OCI-LY7 (cell line): Measurements from ENCODE around the gene SUFU. TPM values are rescaled to one million over a fixed set of nuclear protein-coding genes. Genes with fewer than 3 reads are reported as not detected.

Source experiments
- BruUV-seq: library from RNA; stranded (reverse); fragments of 400-500 nt; replicated peaks from 2 replicates; lab custom pipeline; 2021; lab: Mats Ljungman, UMichigan
- CTCF ChIA-PET: fragments of 300-600 bp; sonication (Branson Sonifier 250); formaldehyde crosslinking; loops from one replicate; lab custom pipeline; 2022; ENCODE audit warnings: antibody characterized with exemption; ENCODE audit not compliant: unreplicated experiment; lab: Charles Lee
- POLR2A ChIA-PET: fragments of 300-600 bp; sonication (Branson Sonifier 250); formaldehyde crosslinking; loops from one replicate; lab custom pipeline; 2022; ENCODE audit warnings: antibody characterized with exemption; lab: Charles Lee
- DNase-seq: peaks from one replicate; pipeline ENCODE4 v3.0.0-alpha.2; 2015; ENCODE audit warnings: low spot score
- H2AFZ ChIP-seq: fragments of 200-600 bp; sonication (generic), shearing (Covaris generic); 2 replicates; pipeline ENCODE4 v1.6.1; 2014; ENCODE audit warnings: mild to moderate bottlenecking, antibody characterized with exemption, low read length, moderate library complexity
- H3K27ac ChIP-seq: fragments of 200-600 bp; sonication (generic); 2 replicates; pipeline ENCODE4 v1.5.1; 2014; ENCODE audit warnings: mixed run types, low read depth, mild to moderate bottlenecking, moderate library complexity, low read length, inconsistent platforms; ENCODE audit not compliant: poor library complexity, severe bottlenecking
- H3K36me3 ChIP-seq: fragments of 200-600 bp; sonication (generic); 2 replicates; pipeline ENCODE4 v1.6.1; 2014; ENCODE audit warnings: mild to moderate bottlenecking, antibody characterized with exemption, low read length, moderate library complexity, mixed read lengths; ENCODE audit not compliant: insufficient read depth
- H3K4me1 ChIP-seq: fragments of 200-600 bp; sonication (generic); 2 replicates; pipeline ENCODE4 v1.5.1; 2014; ENCODE audit warnings: mild to moderate bottlenecking, low read length; ENCODE audit not compliant: insufficient read depth, poor library complexity, severe bottlenecking
- H3K4me2 ChIP-seq: fragments of 200-600 bp; sonication (generic); 2 replicates; pipeline ENCODE4 v1.6.1; 2014; ENCODE audit warnings: mild to moderate bottlenecking, low read length
- H3K4me3 ChIP-seq: fragments of 200-600 bp; sonication (generic); 2 replicates; pipeline ENCODE4 v1.5.1; 2014; ENCODE audit warnings: mild to moderate bottlenecking, low read depth, low read length; ENCODE audit not compliant: poor library complexity, severe bottlenecking
- H3K79me2 ChIP-seq: fragments of 200-600 bp; sonication (generic); 2 replicates; pipeline ENCODE4 v1.6.1; 2016; ENCODE audit warnings: low read depth, mild to moderate bottlenecking, low read length, moderate library complexity, mixed read lengths; ENCODE audit not compliant: insufficient read depth
- H3K9me2 ChIP-seq: fragments of 200-600 bp; sonication (generic); 2 replicates; pipeline ENCODE4 v1.6.1; 2016; ENCODE audit warnings: mild to moderate bottlenecking, low read length, mixed read lengths; ENCODE audit not compliant: insufficient read depth
- H3K9me3 ChIP-seq: fragments of 200-600 bp; sonication (generic); 2 replicates; pipeline ENCODE4 v1.6.1; 2014; ENCODE audit warnings: mild to moderate bottlenecking, mixed run types, low read length, mixed read lengths
- H4K20me1 ChIP-seq: fragments of 200-600 bp; sonication (generic); 2 replicates; pipeline ENCODE4 v1.6.1; 2014; ENCODE audit warnings: mild to moderate bottlenecking, antibody characterized with exemption, low read length, moderate library complexity, mixed read lengths; ENCODE audit not compliant: insufficient read depth
- EZH2phosphoT487 ChIP-seq: fragments of 200-600 bp; sonication (generic); IDR thresholded peaks from 2 replicates; pipeline ENCODE4 v1.6.1; 2018; ENCODE audit warnings: low read depth, borderline replicate concordance, mild to moderate bottlenecking, mixed run types, antibody characterized with exemption, low read length, moderate library complexity, mixed read lengths
- intact Hi-C: fragments of 100-400 bp; cut with micrococcal nuclease; formaldehyde crosslinking; loops from one replicate; pipeline ENCODE4 v1.10.0; 2022; ENCODE audit not compliant: unreplicated experiment
- total RNA-seq, 2 experiments: library from RNA; depleted of rRNA in 1 of 2; stranded (reverse); fragments of >200 nt in 1 of 2; shearing (Covaris generic) in 1 of 2; gene quantifications; 2 replicates each; pipeline ENCODE4 v1.2.3, GENCODE V29; 2014 to 2022
- TF ChIP-seq, protein P1 (sequence below): fragments of 200-600 bp; sonication (generic); conservative IDR thresholded peaks from 2 replicates; pipeline ENCODE4 v1.5.1; 2014; ENCODE audit warnings: mild to moderate bottlenecking, antibody characterized with exemption, low read length, moderate library complexity, mixed read lengths

SUFU gene
- total RNA-seq, 2 experiments from 2014 or later = 4.9 to 10.0 TPM

DNA sequence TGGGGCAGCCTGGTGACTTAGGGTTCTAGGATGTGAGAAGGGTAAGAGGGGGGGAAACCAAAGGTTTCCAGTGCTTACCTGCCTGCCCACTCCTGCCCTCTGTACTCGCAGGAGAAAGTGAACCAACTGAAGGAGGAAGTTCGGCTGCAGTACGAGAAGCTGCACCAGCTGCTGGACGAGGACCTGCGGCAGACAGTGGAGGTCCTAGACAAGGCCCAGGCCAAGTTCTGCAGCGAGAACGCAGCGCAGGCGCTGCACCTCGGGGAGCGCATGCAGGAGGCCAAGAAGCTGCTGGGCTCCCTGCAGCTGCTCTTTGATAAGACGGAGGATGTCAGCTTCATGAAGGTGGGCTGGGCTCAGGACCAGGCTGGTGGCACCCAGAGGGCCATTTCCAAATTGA lies 151.2 kb downstream of the SUFU start:
- Histone ChIP-seq H3K79me2 (peaks cover 46% of the 10 kb centered on the region), H3K9me3 (no peaks in the 10 kb centered on the region), H3K4me3 (no peak overlapping the region), H3K4me1 (peaks cover 58% of the 10 kb centered on the region), H2AFZ (no peak overlapping the region), H3K27ac (no peak overlapping the region), H3K4me2 (no peak overlapping the region), H3K9me2 (no peaks in the 10 kb centered on the region), H4K20me1 (0 out of 2 replicates have a peak, but pooled peaks cover 4% of the 10 kb centered on the region), H3K36me3 (peaks cover 85% of the 10 kb centered on the region)
- BruUV-seq = no TSS peak
- intact Hi-C loops = no loop called here
- TF ChIP-seq, protein P1, sequence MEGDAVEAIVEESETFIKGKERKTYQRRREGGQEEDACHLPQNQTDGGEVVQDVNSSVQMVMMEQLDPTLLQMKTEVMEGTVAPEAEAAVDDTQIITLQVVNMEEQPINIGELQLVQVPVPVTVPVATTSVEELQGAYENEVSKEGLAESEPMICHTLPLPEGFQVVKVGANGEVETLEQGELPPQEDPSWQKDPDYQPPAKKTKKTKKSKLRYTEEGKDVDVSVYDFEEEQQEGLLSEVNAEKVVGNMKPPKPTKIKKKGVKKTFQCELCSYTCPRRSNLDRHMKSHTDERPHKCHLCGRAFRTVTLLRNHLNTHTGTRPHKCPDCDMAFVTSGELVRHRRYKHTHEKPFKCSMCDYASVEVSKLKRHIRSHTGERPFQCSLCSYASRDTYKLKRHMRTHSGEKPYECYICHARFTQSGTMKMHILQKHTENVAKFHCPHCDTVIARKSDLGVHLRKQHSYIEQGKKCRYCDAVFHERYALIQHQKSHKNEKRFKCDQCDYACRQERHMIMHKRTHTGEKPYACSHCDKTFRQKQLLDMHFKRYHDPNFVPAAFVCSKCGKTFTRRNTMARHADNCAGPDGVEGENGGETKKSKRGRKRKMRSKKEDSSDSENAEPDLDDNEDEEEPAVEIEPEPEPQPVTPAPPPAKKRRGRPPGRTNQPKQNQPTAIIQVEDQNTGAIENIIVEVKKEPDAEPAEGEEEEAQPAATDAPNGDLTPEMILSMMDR = no peak
- no peak for TF ChIP-seq EZH2phosphoT487
- ChIA-PET CTCF (no interaction called here), POLR2A (no interaction called here)
- no peak for DNase-seq

DNA sequence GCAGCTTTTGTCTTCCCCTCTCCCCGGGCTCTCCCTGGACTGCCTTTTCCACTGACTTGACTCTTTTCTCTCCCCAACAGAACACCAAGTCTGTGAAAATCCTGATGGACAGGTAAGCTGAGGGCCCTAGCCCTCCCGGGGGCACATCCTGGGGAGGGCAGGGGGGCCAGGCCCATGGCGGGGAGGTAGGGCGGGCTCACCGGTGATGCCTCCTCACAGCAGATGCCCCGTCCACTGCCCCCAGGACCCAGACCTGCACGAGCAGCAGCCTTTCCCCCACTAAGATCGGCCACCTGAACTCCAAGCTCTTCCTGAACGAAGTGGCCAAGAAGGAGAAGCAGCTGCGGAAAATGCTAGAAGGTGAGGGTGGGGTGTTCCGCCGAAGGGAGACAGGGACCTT lies 152.3 kb downstream of the SUFU start:
- no peaks in the 10 kb centered on the region for H3K9me2 ChIP-seq
- no peaks in the 10 kb centered on the region for H3K9me3 ChIP-seq
- CTCF ChIA-PET = no interaction called here
- H3K79me2 ChIP-seq = peaks cover 36% of the 10 kb centered on the region
- BruUV-seq = no TSS peak
- H4K20me1 ChIP-seq = 0 out of 2 replicates have a peak, but pooled peaks cover 4% of the 10 kb centered on the region
- peaks cover 79% of the 10 kb centered on the region for H3K36me3 ChIP-seq
- H3K27ac ChIP-seq = no peak overlapping the region
- no peak overlapping the region for H3K4me3 ChIP-seq
- intact Hi-C loops = no loop called here
- peaks cover 58% of the 10 kb centered on the region for H3K4me1 ChIP-seq
- POLR2A ChIA-PET = interaction anchor here (1.0 to 1.7 kb wide), 2 partner anchors 18 to 59 kb away, joined by 4 read pairs; partner anchors contain the start of genes ARL3 and SFXN2
- TF ChIP-seq, protein P1 = no peak
- no peak for TF ChIP-seq EZH2phosphoT487
- no peak overlapping the region for H3K4me2 ChIP-seq
- DNase-seq = no peak
- H2AFZ ChIP-seq = no peak overlapping the region

DNA sequence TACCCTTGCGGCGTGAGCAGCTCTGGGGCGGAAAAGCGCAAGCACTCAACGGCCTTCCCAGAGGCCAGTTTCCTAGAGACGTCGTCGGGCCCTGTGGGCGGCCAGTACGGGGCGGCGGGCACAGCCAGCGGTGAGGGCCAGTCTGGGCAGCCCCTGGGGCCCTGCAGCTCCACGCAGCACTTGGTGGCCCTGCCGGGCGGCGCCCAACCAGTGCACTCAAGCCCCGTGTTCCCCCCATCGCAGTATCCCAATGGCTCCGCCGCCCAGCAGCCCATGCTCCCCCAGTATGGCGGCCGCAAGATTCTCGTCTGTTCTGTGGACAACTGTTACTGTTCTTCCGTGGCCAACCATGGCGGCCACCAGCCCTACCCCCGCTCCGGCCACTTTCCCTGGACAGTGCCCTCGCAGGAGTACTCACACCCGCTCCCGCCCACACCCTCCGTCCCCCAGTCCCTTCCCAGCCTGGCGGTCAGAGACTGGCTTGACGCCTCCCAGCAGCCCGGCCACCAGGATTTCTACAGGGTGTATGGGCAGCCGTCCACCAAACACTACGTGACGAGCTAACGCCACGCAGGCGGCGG lies 153.1 kb downstream of the SUFU start:
- BruUV-seq = no TSS peak
- POLR2A ChIA-PET = interaction anchor here (1.0 to 1.7 kb wide), 2 partner anchors 17 to 58 kb away, joined by 4 read pairs; partner anchors contain the start of genes ARL3 and SFXN2

More for the DNA sequence above, 153.1 kb downstream of the SUFU start:
- Histone ChIP-seq H4K20me1 (0 out of 2 replicates have a peak, but pooled peaks cover 4% of the 10 kb centered on the region), H3K79me2 (peaks cover 27% of the 10 kb centered on the region), H3K9me3 (no peaks in the 10 kb centered on the region), H3K9me2 (no peaks in the 10 kb centered on the region), H3K4me3 (no peak overlapping the region), H3K4me2 (no peak overlapping the region), H3K4me1 (peaks cover 58% of the 10 kb centered on the region), H3K27ac (no peak overlapping the region), H2AFZ (no peak overlapping the region), H3K36me3 (peaks cover 71% of the 10 kb centered on the region)
- CTCF ChIA-PET = no interaction called here
- DNase-seq = no peak
- intact Hi-C loops = no loop called here
- TF ChIP-seq, protein P1 = no peak
- TF ChIP-seq EZH2phosphoT487 = no peak
